WTC11 (cell line): ENCODE measurements around the gene PRR5. TPM values are rescaled to one million over a fixed set of nuclear protein-coding genes. Genes with fewer than 3 reads are reported as not detected.

Experiments
- ATAC-seq: fragments of 200-7000 bp; cut with Tn5 transposase; 2 replicates; pipeline ENCODE4 v1.10.0; 2021; ENCODE audit warnings: mild to moderate bottlenecking, moderate library complexity
- CTCF ChIA-PET: fragments of 300-600 bp; sonication (Branson Sonifier 250); formaldehyde crosslinking; loops from one replicate; lab custom pipeline; 2021; ENCODE audit warnings: antibody characterized with exemption; lab: Charles Lee
- POLR2A ChIA-PET: fragments of 350-600 bp; sonication (Branson Sonifier 250); formaldehyde crosslinking; loops from one replicate; lab custom pipeline; 2021; ENCODE audit warnings: antibody characterized with exemption; lab: Charles Lee
- DNase-seq: peaks from one replicate; pipeline ENCODE4 v3.0.0; 2021; ENCODE audit warnings: low spot score
- H3K27ac Mint-ChIP-seq: 2 replicates; pipeline ENCODE4 v1.8.0; 2021; ENCODE audit warnings: mixed read lengths
- H3K27me3 Mint-ChIP-seq: 2 replicates; pipeline ENCODE4 v1.8.0; 2021; ENCODE audit warnings: low read depth, mild to moderate bottlenecking, moderate library complexity, mixed read lengths
- H3K36me3 Mint-ChIP-seq: 2 replicates; pipeline ENCODE4 v1.8.0; 2021; ENCODE audit warnings: mixed read lengths
- H3K4me1 Mint-ChIP-seq: 2 replicates; pipeline ENCODE4 v1.8.0; 2022; ENCODE audit warnings: mixed read lengths
- H3K4me3 Mint-ChIP-seq: 2 replicates; pipeline ENCODE4 v1.8.0; 2021; ENCODE audit warnings: mild to moderate bottlenecking, moderate library complexity, mixed read lengths
- H3K9me3 Mint-ChIP-seq: 2 replicates; pipeline ENCODE4 v1.8.0; 2021; ENCODE audit warnings: mixed read lengths
- ARID4B ChIP-seq: sonication (generic); formaldehyde crosslinking; IDR thresholded peaks from 2 replicates; pipeline ENCODE4 v1.8.0; 2023; ENCODE audit warnings: missing genetic modification reagents, mild to moderate bottlenecking, borderline replicate concordance
- ATF6 ChIP-seq: sonication (generic); formaldehyde crosslinking; IDR thresholded peaks from 2 replicates; pipeline ENCODE4 v1.8.1; 2023; ENCODE audit warnings: mild to moderate bottlenecking, missing genetic modification reagents
- CREB1 ChIP-seq: sonication (generic); formaldehyde crosslinking; IDR thresholded peaks from 2 replicates; pipeline ENCODE4 v1.8.0; 2023; ENCODE audit warnings: mild to moderate bottlenecking, missing genetic modification reagents
- CTCF ChIP-seq: fragments of 200-600 bp; IDR thresholded peaks from 2 replicates; pipeline ENCODE4 v1.8.0; 2022; ENCODE audit warnings: antibody characterized with exemption
- E2F4 ChIP-seq: sonication (generic); formaldehyde crosslinking; IDR thresholded peaks from 2 replicates; pipeline ENCODE4 v1.8.1; 2022; ENCODE audit warnings: low read depth, mild to moderate bottlenecking, moderate library complexity, missing genetic modification reagents, borderline replicate concordance
- ERG ChIP-seq: fragments of 250-450 bp; sonication (Bioruptor Pico); IDR thresholded peaks from 2 replicates; pipeline ENCODE4 v1.8.0; 2021; ENCODE audit warnings: mild to moderate bottlenecking
- NFATC4 ChIP-seq: fragments of 250-450 bp; sonication (Bioruptor Pico); IDR thresholded peaks from 2 replicates; pipeline ENCODE4 v1.9.0; 2021; ENCODE audit warnings: mild to moderate bottlenecking
- NR1H2 ChIP-seq: sonication (generic); formaldehyde crosslinking; IDR thresholded peaks from 2 replicates; pipeline ENCODE4 v1.9.0; 2021; ENCODE audit warnings: mild to moderate bottlenecking, moderate library complexity, missing genetic modification reagents
- TEAD4 ChIP-seq: sonication (generic); formaldehyde crosslinking; IDR thresholded peaks from 2 replicates; pipeline ENCODE4 v1.8.0; 2022; ENCODE audit warnings: mild to moderate bottlenecking, missing genetic modification reagents
- USF1 ChIP-seq: sonication (generic); formaldehyde crosslinking; IDR thresholded peaks from 2 replicates; pipeline ENCODE4 v1.8.0; 2022; ENCODE audit warnings: mild to moderate bottlenecking, missing genetic modification reagents
- USF2 ChIP-seq: sonication (generic); formaldehyde crosslinking; IDR thresholded peaks from 2 replicates; pipeline ENCODE4 v1.8.1; 2023; ENCODE audit warnings: mild to moderate bottlenecking, missing genetic modification reagents, moderate library complexity
- ZMAT4 ChIP-seq: fragments of 250-450 bp; sonication (Bioruptor Pico); IDR thresholded peaks from 2 replicates; pipeline ENCODE4 v1.9.0; 2021; ENCODE audit warnings: mild to moderate bottlenecking
- ZNF121 ChIP-seq: sonication (generic); formaldehyde crosslinking; IDR thresholded peaks from 2 replicates; pipeline ENCODE4 v1.8.0; 2023; ENCODE audit warnings: missing genetic modification reagents
- ZNF317 ChIP-seq: sonication (generic); formaldehyde crosslinking; IDR thresholded peaks from 2 replicates; pipeline ENCODE4 v1.8.1; 2023; ENCODE audit warnings: low read depth, mild to moderate bottlenecking, moderate library complexity, missing genetic modification reagents, borderline replicate concordance
- ZNF416 ChIP-seq: fragments of 250-450 bp; sonication (Bioruptor Pico); IDR thresholded peaks from 2 replicates; pipeline ENCODE4 v1.9.0; 2021; ENCODE audit warnings: mild to moderate bottlenecking, inconsistent platforms
- ZNF423 ChIP-seq: fragments of 250-450 bp; sonication (Bioruptor Pico); IDR thresholded peaks from 2 replicates; pipeline ENCODE4 v2.1.2; 2022; ENCODE audit warnings: mild to moderate bottlenecking, moderate library complexity
- total RNA-seq: library from RNA; stranded (reverse); gene quantifications from 3 replicates; pipeline ENCODE4 v1.2.3, GENCODE V29; 2021

The PRR5 gene
- total RNA-seq, 1 experiment from 2014 or later, result 15.6 TPM

- TF ChIP-seq ERG, result no peak
- TF ChIP-seq NFATC4 (CRISPR knock-in tag), result no peak
These were observed 7.9 kb downstream of the PRR5 start (continued) for GRCh38 chr22:44709881-44710392.

- no peaks in the 10 kb centered on the region for H3K9me3 Mint-ChIP-seq
- no peaks in the 10 kb centered on the region for H3K36me3 Mint-ChIP-seq
- H3K27me3 Mint-ChIP-seq, result no peaks in the 10 kb centered on the region
- no peak overlapping the region for H3K27ac Mint-ChIP-seq
- H3K4me1 Mint-ChIP-seq, result peaks cover 7% of the 10 kb centered on the region; the same call in 1 of the 2 replicates
- POLR2A ChIA-PET, result no interaction called here
- CTCF ChIA-PET, result interaction anchor here (1.7 kb wide), 1 partner anchor 12 kb away, joined by 5 read pairs; no protein-coding TSS in a partner anchor
- DNase-seq (no peak), ATAC-seq (no peak)
- TF ChIP-seq E2F4 (CRISPR knock-in tag) (no peak), USF1 (no peak), USF2 (CRISPR knock-in tag) (no peak), ZMAT4 (CRISPR knock-in tag) (no peak), ARID4B (CRISPR knock-in tag) (no peak), CREB1 (CRISPR knock-in tag) (no peak), ZNF423 (no peak), ZNF121 (CRISPR knock-in tag) (no peak)
- H3K4me3 Mint-ChIP-seq, result no peak overlapping the region
These were observed 8.7 kb downstream of the PRR5 start for GRCh38 chr22:44710474-44711240.

- ATAC-seq (no peak), DNase-seq (no peak)
- H3K36me3 Mint-ChIP-seq, result no peaks in the 10 kb centered on the region
- ChIA-PET CTCF (interaction anchor here (1.7 kb wide), 1 partner anchor 12 kb away, joined by 5 read pairs; no protein-coding TSS in a partner anchor), POLR2A (no interaction called here)
- TF ChIP-seq E2F4 (CRISPR knock-in tag), result no peak
- no peak for TF ChIP-seq ZNF416 (CRISPR knock-in tag)
- TF ChIP-seq CTCF, result no peak
- no peak for TF ChIP-seq TEAD4 (CRISPR knock-in tag)
- TF ChIP-seq ZNF317 (CRISPR knock-in tag), result no peak
- no peak for TF ChIP-seq NR1H2 (CRISPR knock-in tag)
- TF ChIP-seq ATF6 (CRISPR knock-in tag), result no peak
- H3K27ac Mint-ChIP-seq, result no peak overlapping the region
- H3K27me3 Mint-ChIP-seq, result no peaks in the 10 kb centered on the region
- H3K4me3 Mint-ChIP-seq, result no peak overlapping the region
- H3K9me3 Mint-ChIP-seq, result no peaks in the 10 kb centered on the region
- H3K4me1 Mint-ChIP-seq, result peaks cover 4% of the 10 kb centered on the region; the same call in 1 of the 2 replicates
These were observed 9.2 kb downstream of the PRR5 start for GRCh38 chr22:44711241-44711560.
